ENCODE data around the gene NEDD4L. TPM values are rescaled to one million over a fixed set of nuclear protein-coding genes. Genes with fewer than 3 reads are reported as not detected.
A peak's percentile ranks its signal among the peaks of the same experiment; 100 is the strongest.

The NEDD4L gene
- total and polyA plus RNA-seq, 2 experiments from 2014 or later: 36.2 to 72.3 TPM

DNA sequence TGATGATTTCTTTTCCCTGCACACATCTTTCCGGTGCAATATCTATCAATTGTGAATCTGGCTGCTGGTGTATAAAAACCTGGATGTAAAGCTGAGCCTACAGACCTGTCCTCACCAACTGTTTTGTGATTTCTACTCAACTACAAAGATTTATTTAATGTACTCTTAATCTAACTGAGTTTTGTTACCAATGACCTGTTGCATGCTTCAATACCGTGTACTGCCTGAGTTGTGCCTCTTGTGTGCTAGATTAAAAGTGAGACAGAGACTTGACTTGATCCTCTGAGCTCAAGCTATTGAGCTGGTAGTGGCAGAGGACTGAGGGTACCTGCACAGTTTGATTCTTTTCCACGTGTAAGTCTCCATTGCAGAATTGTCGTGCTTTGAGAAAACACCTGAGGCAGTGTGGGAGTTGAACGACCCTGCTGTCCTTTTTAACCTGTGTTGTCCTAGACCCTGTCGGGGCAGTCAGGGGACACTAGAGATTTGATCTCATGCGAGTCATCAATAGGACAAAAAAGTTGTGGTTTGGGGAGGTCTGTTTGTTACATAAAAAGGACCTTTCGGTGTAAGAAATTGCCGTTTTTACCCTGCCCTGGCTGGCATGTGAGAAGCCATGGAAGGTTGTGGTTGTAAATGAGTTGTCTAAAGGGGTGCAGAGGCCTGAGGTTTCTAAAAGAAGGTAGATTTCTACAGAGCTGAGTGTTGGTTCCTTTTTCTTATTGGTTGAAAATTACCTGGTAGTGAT lies 353.5 kb downstream of the NEDD4L start:
- H2AFZ ChIP-seq: no peak overlapping the region
- no peak for ATAC-seq
- H3K27ac ChIP-seq (ENCODE audit: low read depth): no peak overlapping the region
- H3K27me3 ChIP-seq (ENCODE audit: insufficient read depth): no peaks in the 10 kb centered on the region
- no peak overlapping the region for H3K4me2 ChIP-seq
- 0 out of 2 replicates have a peak, but pooled peaks cover 4% of the 10 kb centered on the region for H3K36me3 ChIP-seq (ENCODE audit: insufficient read depth)
- Mint-ChIP-seq H3K4me1 (peaks cover under 1% of the 10 kb centered on the region), H3K27ac (peak overlapping the region; percentile 67), H3K4me3 (no peak overlapping the region), H3K36me3 (ENCODE audit: low read depth) (peaks cover 14% of the 10 kb centered on the region), H3K9me3 (no peaks in the 10 kb centered on the region), H3K27me3 (ENCODE audit: insufficient read depth, low read depth, poor library complexity) (peaks cover 6% of the 10 kb centered on the region)
- no peak overlapping the region for H3K4me3 ChIP-seq
- H3F3A ChIP-seq (replicated peaks; ENCODE audit: low read depth): no peaks in the 10 kb centered on the region
- TF ChIP-seq STAT1 (IDR thresholded peaks at IDR 0.05; ENCODE audit: unreplicated experiment) (no peak), CREB1 (CRISPR knock-in tag; IDR thresholded peaks at IDR 0.05; ENCODE audit: low read depth) (no peak), JUNB (IDR thresholded peaks at IDR 0.05; ENCODE audit: unreplicated experiment) (no peak), EZH2 (IDR thresholded peaks at IDR 0.05; ENCODE audit: low read depth, unreplicated experiment) (no peak), ZNF331 (CRISPR knock-in tag; IDR thresholded peaks at IDR 0.05; ENCODE audit: low read depth) (no peak), ZNF114 (CRISPR knock-in tag; IDR thresholded peaks at IDR 0.05) (no peak), CTCF (conservative IDR thresholded peaks at IDR 0.05; ENCODE audit: low read depth in 2 of 2) (no peak), POLR2AphosphoS5 (IDR thresholded peaks at IDR 0.05; ENCODE audit: low read depth) (no peak), ETS1 (IDR thresholded peaks at IDR 0.05) (no peak), REST (IDR thresholded peaks at IDR 0.05; ENCODE audit: unreplicated experiment) (no peak), NANOG (IDR thresholded peaks at IDR 0.05; ENCODE audit: borderline replicate concordance) (no peak)
- TF ChIP-seq, protein P1, sequence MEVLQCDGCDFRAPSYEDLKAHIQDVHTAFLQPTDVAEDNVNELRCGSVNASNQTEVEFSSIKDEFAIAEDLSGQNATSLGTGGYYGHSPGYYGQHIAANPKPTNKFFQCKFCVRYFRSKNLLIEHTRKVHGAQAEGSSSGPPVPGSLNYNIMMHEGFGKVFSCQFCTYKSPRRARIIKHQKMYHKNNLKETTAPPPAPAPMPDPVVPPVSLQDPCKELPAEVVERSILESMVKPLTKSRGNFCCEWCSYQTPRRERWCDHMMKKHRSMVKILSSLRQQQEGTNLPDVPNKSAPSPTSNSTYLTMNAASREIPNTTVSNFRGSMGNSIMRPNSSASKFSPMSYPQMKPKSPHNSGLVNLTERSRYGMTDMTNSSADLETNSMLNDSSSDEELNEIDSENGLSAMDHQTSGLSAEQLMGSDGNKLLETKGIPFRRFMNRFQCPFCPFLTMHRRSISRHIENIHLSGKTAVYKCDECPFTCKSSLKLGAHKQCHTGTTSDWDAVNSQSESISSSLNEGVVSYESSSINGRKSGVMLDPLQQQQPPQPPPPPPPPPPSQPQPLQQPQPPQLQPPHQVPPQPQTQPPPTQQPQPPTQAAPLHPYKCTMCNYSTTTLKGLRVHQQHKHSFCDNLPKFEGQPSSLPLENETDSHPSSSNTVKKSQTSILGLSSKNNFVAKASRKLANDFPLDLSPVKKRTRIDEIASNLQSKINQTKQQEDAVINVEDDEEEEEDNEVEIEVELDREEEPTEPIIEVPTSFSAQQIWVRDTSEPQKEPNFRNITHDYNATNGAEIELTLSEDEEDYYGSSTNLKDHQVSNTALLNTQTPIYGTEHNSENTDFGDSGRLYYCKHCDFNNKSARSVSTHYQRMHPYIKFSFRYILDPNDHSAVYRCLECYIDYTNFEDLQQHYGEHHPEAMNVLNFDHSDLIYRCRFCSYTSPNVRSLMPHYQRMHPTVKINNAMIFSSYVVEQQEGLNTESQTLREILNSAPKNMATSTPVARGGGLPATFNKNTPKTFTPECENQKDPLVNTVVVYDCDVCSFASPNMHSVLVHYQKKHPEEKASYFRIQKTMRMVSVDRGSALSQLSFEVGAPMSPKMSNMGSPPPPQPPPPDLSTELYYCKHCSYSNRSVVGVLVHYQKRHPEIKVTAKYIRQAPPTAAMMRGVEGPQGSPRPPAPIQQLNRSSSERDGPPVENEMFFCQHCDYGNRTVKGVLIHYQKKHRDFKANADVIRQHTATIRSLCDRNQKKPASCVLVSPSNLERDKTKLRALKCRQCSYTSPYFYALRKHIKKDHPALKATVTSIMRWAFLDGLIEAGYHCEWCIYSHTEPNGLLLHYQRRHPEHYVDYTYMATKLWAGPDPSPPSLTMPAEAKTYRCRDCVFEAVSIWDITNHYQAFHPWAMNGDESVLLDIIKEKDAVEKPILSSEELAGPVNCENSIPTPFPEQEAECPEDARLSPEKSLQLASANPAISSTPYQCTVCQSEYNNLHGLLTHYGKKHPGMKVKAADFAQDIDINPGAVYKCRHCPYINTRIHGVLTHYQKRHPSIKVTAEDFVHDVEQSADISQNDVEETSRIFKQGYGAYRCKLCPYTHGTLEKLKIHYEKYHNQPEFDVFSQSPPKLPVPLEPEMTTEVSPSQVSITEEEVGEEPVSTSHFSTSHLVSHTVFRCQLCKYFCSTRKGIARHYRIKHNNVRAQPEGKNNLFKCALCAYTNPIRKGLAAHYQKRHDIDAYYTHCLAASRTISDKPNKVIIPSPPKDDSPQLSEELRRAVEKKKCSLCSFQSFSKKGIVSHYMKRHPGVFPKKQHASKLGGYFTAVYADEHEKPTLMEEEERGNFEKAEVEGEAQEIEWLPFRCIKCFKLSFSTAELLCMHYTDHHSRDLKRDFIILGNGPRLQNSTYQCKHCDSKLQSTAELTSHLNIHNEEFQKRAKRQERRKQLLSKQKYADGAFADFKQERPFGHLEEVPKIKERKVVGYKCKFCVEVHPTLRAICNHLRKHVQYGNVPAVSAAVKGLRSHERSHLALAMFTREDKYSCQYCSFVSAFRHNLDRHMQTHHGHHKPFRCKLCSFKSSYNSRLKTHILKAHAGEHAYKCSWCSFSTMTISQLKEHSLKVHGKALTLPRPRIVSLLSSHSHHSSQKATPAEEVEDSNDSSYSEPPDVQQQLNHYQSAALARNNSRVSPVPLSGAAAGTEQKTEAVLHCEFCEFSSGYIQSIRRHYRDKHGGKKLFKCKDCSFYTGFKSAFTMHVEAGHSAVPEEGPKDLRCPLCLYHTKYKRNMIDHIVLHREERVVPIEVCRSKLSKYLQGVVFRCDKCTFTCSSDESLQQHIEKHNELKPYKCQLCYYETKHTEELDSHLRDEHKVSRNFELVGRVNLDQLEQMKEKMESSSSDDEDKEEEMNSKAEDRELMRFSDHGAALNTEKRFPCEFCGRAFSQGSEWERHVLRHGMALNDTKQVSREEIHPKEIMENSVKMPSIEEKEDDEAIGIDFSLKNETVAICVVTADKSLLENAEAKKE (CRISPR knock-in tag; IDR thresholded peaks at IDR 0.05): no peak
- H3K4me1 ChIP-seq (ENCODE audit: insufficient read depth): 0 out of 2 replicates have a peak, but pooled peaks cover 6% of the 10 kb centered on the region
- H3K9me2 ChIP-seq (ENCODE audit: insufficient read depth): no peaks in the 10 kb centered on the region
- no peak for DNase-seq (ENCODE audit: low spot score)
- H4K20me1 ChIP-seq (replicated peaks; ENCODE audit: insufficient read depth): no peaks in the 10 kb centered on the region; the same call in 1 of the 2 replicates
- no peaks in the 10 kb centered on the region for H3K79me2 ChIP-seq (replicated peaks; ENCODE audit: insufficient read depth)
